GM06990 (cell line): Measurements from ENCODE around the gene ANAPC7.

Source experiments
- DNase-seq: peaks from one replicate; pipeline ENCODE4 v3.0.0-alpha.2; 2011; ENCODE audit not compliant: insufficient read length; ENCODE audit errors: extremely low read depth
- H3K27me3 ChIP-seq: replicated peaks from 2 replicates; pipeline ENCODE4 v1.6.0; 2011; ENCODE audit warnings: low read length; ENCODE audit not compliant: control insufficient read depth, insufficient read depth
- H3K36me3 ChIP-seq: 2 replicates; pipeline ENCODE4 v1.5.1; 2011; ENCODE audit warnings: low read length; ENCODE audit not compliant: control insufficient read depth, insufficient read depth
- H3K4me3 ChIP-seq: replicated peaks from 2 replicates; pipeline ENCODE4 v1.5.1; 2011; ENCODE audit warnings: low read depth, mild to moderate bottlenecking, control low read depth, low read length
- TF ChIP-seq, protein P1 (sequence below): IDR thresholded peaks from 2 replicates; pipeline ENCODE4 v1.5.1; 2011; ENCODE audit warnings: low read length, control low read depth, mild to moderate bottlenecking, inconsistent platforms; ENCODE audit not compliant: insufficient read depth, poor library complexity, severe bottlenecking

Gene ANAPC7

DNA sequence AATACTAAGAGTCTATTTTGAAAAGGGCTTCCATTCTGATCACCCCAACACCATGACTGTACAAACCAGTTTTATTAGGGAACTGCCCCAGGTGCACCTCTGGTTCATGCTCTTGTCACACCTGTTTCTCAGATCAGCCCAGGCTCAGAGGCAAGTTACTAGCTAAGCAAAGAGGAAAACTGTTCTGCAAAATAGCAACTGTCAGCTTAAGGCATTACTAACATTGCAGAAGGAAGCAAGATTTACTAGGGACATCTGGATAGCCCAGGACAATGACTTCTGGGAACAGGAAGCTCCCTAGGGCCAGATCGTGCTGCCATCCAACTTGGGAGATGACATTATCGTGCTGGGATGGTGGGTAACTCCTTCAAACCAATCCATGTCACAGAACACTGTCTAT lies 30.1 kb downstream of the ANAPC7 start:
- peaks cover 31% of the 10 kb centered on the region for H3K36me3 ChIP-seq
- DNase-seq: no peak
- no peak overlapping the region for H3K4me3 ChIP-seq
- no peaks in the 10 kb centered on the region for H3K27me3 ChIP-seq
- TF ChIP-seq, protein P1, sequence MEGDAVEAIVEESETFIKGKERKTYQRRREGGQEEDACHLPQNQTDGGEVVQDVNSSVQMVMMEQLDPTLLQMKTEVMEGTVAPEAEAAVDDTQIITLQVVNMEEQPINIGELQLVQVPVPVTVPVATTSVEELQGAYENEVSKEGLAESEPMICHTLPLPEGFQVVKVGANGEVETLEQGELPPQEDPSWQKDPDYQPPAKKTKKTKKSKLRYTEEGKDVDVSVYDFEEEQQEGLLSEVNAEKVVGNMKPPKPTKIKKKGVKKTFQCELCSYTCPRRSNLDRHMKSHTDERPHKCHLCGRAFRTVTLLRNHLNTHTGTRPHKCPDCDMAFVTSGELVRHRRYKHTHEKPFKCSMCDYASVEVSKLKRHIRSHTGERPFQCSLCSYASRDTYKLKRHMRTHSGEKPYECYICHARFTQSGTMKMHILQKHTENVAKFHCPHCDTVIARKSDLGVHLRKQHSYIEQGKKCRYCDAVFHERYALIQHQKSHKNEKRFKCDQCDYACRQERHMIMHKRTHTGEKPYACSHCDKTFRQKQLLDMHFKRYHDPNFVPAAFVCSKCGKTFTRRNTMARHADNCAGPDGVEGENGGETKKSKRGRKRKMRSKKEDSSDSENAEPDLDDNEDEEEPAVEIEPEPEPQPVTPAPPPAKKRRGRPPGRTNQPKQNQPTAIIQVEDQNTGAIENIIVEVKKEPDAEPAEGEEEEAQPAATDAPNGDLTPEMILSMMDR: no peak

DNA sequence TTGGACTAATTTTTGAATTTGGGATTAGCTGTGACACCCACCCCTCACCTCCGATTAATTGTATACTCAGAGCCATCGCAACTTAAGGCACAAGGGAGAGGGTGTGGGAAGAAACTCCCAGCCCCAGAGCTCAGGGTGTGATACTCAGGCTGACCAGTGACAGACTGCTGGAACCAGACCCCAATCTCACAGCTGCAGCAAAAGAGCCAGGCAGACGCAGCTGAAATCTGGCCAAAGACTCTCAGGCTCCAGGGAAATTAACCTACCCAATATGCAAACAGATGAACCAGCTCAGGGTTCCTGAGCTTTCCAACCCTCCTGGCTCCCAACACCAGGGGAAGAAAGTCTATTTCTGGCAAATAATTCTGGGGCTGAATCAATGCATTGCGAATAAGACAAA lies 30.5 kb downstream of the ANAPC7 start:
- DNase-seq: no peak
- no peak overlapping the region for H3K4me3 ChIP-seq
- H3K36me3 ChIP-seq: peaks cover 29% of the 10 kb centered on the region

DNA sequence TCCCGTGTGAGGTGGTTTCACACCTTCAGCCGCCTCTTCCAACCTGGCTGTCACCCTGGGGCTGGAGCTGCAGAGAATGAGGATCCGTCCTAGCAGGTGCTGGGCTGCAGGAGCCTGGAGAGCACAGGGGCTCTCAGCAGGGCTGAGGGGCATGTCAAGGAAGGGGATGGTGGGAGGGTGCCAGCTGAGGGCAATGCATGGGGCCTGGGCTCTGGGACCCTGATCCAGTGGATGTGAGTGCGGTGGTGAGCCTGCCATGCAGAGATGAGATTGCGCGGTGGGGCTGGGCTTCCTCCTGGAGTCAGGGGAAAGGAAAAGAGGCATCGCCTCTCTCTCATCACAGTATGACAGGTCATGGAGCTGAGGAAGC lies 31.5 kb downstream of the ANAPC7 start:
- TF ChIP-seq, protein P1: no peak
- H3K27me3 ChIP-seq: no peaks in the 10 kb centered on the region
- H3K36me3 ChIP-seq: peaks cover 24% of the 10 kb centered on the region
- no peak for DNase-seq
- no peak overlapping the region for H3K4me3 ChIP-seq

More for the DNA sequence above, 30.5 kb downstream of the ANAPC7 start:
- TF ChIP-seq, protein P1: no peak
- H3K27me3 ChIP-seq: no peaks in the 10 kb centered on the region

DNA sequence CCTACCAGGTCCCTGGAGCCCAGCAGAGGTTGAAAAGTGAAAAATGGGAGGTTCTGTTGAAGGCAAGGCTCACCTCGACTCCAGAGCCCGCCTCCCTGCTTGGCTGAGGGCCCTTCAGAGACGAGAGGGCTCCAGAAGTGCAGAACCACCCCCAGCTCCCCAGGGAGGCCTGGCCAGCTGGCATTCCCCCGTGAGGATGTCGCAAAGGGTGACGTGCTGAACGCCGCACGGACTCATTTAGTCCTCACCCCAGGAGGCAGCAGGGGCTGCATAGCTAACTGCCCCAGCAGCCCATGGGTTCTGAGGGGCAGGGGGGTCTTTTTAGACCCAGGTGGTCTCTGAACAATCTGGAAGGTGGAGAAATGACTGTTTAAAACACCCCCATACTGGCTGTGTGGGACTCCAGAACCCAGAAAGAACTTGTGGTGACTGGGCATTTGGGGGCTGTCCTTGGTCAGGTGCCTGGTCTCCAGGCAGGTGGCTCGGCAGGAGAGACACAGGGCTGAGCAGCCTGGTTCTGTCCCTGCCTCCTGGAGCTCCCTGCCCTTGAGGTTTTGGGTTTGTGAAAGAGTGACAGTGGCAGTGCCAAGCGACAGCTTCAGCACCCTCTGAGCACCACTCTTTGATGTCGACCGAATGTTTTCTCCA lies 32.0 kb downstream of the ANAPC7 start:
- Histone ChIP-seq H3K4me3 (no peak overlapping the region), H3K36me3 (peaks cover 24% of the 10 kb centered on the region), H3K27me3 (no peaks in the 10 kb centered on the region)
- TF ChIP-seq, protein P1: no peak
- DNase-seq: peak; percentile 70

DNA sequence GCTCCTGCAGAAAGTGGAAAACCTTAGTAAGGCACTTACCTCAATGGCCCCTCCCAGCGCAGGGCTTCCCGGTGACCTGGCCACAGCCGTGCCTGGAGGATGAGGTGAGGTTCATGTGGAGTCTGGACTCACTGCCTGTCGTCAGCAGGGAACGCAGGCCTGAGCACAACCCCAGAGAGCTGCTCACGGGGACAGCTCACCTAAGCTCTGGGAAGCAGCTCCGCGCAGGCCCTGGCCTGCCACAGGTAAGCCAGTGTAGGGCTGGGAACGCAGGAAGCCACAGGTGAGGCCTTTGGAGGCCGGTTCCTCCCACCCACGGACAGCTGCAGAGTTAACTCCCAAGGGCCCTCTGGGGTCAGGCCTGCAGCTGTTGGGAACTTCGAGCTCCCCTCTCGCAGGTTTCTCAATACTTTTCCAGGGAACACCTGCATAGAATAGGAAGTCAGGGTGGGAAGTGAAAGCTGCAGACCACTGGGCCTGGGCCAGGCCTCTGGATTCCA lies 32.7 kb downstream of the ANAPC7 start:
- no peaks in the 10 kb centered on the region for H3K27me3 ChIP-seq
- peaks cover 20% of the 10 kb centered on the region for H3K36me3 ChIP-seq
- TF ChIP-seq, protein P1: no peak

More for the DNA sequence above, 32.7 kb downstream of the ANAPC7 start:
- no peak overlapping the region for H3K4me3 ChIP-seq
- DNase-seq: no peak
